Smooth muscle cell of the coronary artery (primary cell): ENCODE results near the gene NUDT16. TPM values are rescaled to one million over a fixed set of nuclear protein-coding genes. Genes with fewer than 3 reads are reported as not detected.

Experiments used
- total RNA-seq: library from RNA; depleted of rRNA; stranded (reverse); fragments of >200 nt; gene quantifications from 2 replicates; pipeline ENCODE4 v1.2.3, GENCODE V29; 2014; ENCODE audit warnings: low replicate concordance

The NUDT16 gene
- 11.0 and 12.3 TPM in 2 replicates for total RNA-seq

GRCh38 chr3:131381445-131382291 lies at the start of gene NUDT16:
NUDT16 (plus strand) TSS chr3:131381774; CDS start chr3:131381805, 31 bp downstream.

Other genes with a start within 250 kb of the NUDT16 start
- 45.4 and 99.2 TPM in 2 replicates for gene MRPL3, start 121.2 kb downstream of the NUDT16 start, total RNA-seq